MM.1S (cell line): ENCODE data around the gene DUS2.

ENCODE experiments used
- DNase-seq: peaks from one replicate; pipeline ENCODE4 v3.0.0-alpha.2; 2015
- H2AFZ ChIP-seq: fragments of 300-600 bp; sonication (generic); 2 replicates; pipeline ENCODE4 v1.6.0; 2016; ENCODE audit warnings: antibody characterized with exemption, low read length
- H3F3A ChIP-seq: fragments of 300-600 bp; sonication (generic); 2 replicates; pipeline ENCODE4 v1.6.1; 2016; ENCODE audit warnings: mild to moderate bottlenecking, antibody characterized with exemption, low read length, moderate library complexity, mixed read lengths; ENCODE audit not compliant: insufficient read depth
- H3K27ac ChIP-seq: fragments of 300-600 bp; sonication (generic); 2 replicates; pipeline ENCODE4 v1.5.1; 2016; ENCODE audit warnings: mild to moderate bottlenecking, low read length
- H3K27me3 ChIP-seq: fragments of 300-600 bp; sonication (generic); replicated peaks from 2 replicates; pipeline ENCODE4 v1.6.0; 2016; ENCODE audit warnings: low read length; ENCODE audit not compliant: insufficient read depth
- H3K36me3 ChIP-seq: fragments of 300-600 bp; sonication (generic); replicated peaks from 2 replicates; pipeline ENCODE4 v1.6.1; 2016; ENCODE audit warnings: mild to moderate bottlenecking, low read length, mixed read lengths; ENCODE audit not compliant: insufficient read depth
- H3K4me1 ChIP-seq: fragments of 300-600 bp; sonication (generic); 2 replicates; pipeline ENCODE4 v1.6.1; 2016; ENCODE audit warnings: low read length, mixed read lengths
- H3K4me2 ChIP-seq: fragments of 300-600 bp; sonication (generic); 2 replicates; pipeline ENCODE4 v1.6.0; 2016; ENCODE audit warnings: low read depth, low read length
- H3K4me3 ChIP-seq: fragments of 300-600 bp; sonication (generic); 2 replicates; pipeline ENCODE4 v1.5.1; 2016; ENCODE audit warnings: low read length, mixed read lengths
- H3K79me2 ChIP-seq: fragments of 300-600 bp; sonication (generic); 2 replicates; pipeline ENCODE4 v1.6.1; 2016; ENCODE audit warnings: mixed run types, low read length, mixed read lengths
- H3K9ac ChIP-seq: fragments of 300-600 bp; sonication (generic); 2 replicates; pipeline ENCODE4 v1.6.1; 2016; ENCODE audit warnings: low read length, mixed read lengths
- H3K9me2 ChIP-seq: fragments of 300-600 bp; sonication (generic); replicated peaks from 2 replicates; pipeline ENCODE4 v1.6.1; 2016; ENCODE audit warnings: mild to moderate bottlenecking, low read length, mixed read lengths; ENCODE audit not compliant: insufficient read depth
- H3K9me3 ChIP-seq: fragments of 300-600 bp; sonication (generic); replicated peaks from 2 replicates; pipeline ENCODE4 v1.6.1; 2016; ENCODE audit warnings: mild to moderate bottlenecking, low read length, mixed read lengths; ENCODE audit not compliant: insufficient read depth
- H4K20me1 ChIP-seq: fragments of 300-600 bp; sonication (generic); 2 replicates; pipeline ENCODE4 v1.6.1; 2016; ENCODE audit warnings: mild to moderate bottlenecking, low read length, moderate library complexity, mixed read lengths; ENCODE audit not compliant: insufficient read depth
- CTCF ChIP-seq: fragments of 300-600 bp; sonication (generic); IDR thresholded peaks from 2 replicates; pipeline ENCODE4 v1.5.1; 2016; ENCODE audit warnings: antibody characterized with exemption, low read length, mixed read lengths
- EZH2 ChIP-seq: fragments of 300-600 bp; sonication (generic); optimal IDR thresholded peaks from 2 replicates; pipeline ENCODE3; 2017; ENCODE audit warnings: low read depth, mild to moderate bottlenecking, antibody characterized with exemption, low read length, mixed read lengths
- EZH2phosphoT487 ChIP-seq: fragments of 300-600 bp; sonication (generic); IDR thresholded peaks from 2 replicates; pipeline ENCODE4 v1.6.1; 2018; ENCODE audit warnings: antibody characterized with exemption, low read length

Gene DUS2

GRCh38 chr16:68069511-68070248 is 46.6 kb downstream of the DUS2 start:
- TF ChIP-seq EZH2phosphoT487 (no peak), CTCF (no peak), EZH2 (no peak)
- no peak for DNase-seq
- no peak overlapping the region for H2AFZ ChIP-seq
- 0 out of 2 replicates have a peak, but pooled peaks cover 3% of the 10 kb centered on the region for H3K4me1 ChIP-seq
- H3F3A ChIP-seq, result no peaks in the 10 kb centered on the region
- no peak overlapping the region for H3K4me2 ChIP-seq
- H4K20me1 ChIP-seq, result no peaks in the 10 kb centered on the region
- no peaks in the 10 kb centered on the region for H3K9me3 ChIP-seq
- H3K79me2 ChIP-seq, result no peaks in the 10 kb centered on the region
- no peaks in the 10 kb centered on the region for H3K9me2 ChIP-seq
- no peak overlapping the region for H3K27ac ChIP-seq
- no peaks in the 10 kb centered on the region for H3K36me3 ChIP-seq
- H3K4me3 ChIP-seq, result no peak overlapping the region
- H3K27me3 ChIP-seq, result no peaks in the 10 kb centered on the region
- no peak overlapping the region for H3K9ac ChIP-seq

- H3K9me2 ChIP-seq, result no peaks in the 10 kb centered on the region
- H3K79me2 ChIP-seq, result no peaks in the 10 kb centered on the region
- H3K9ac ChIP-seq, result no peak overlapping the region
- H3F3A ChIP-seq, result no peaks in the 10 kb centered on the region
- H3K27ac ChIP-seq, result no peak overlapping the region
- no peaks in the 10 kb centered on the region for H3K9me3 ChIP-seq
- H3K4me2 ChIP-seq, result no peak overlapping the region
- 0 out of 2 replicates have a peak, but pooled peaks cover 3% of the 10 kb centered on the region for H3K4me1 ChIP-seq
- no peak overlapping the region for H3K4me3 ChIP-seq
- no peak overlapping the region for H2AFZ ChIP-seq
- H4K20me1 ChIP-seq, result no peaks in the 10 kb centered on the region
- DNase-seq, result no peak
- TF ChIP-seq CTCF (no peak), EZH2phosphoT487 (no peak), EZH2 (no peak)
- no peaks in the 10 kb centered on the region for H3K27me3 ChIP-seq
- H3K36me3 ChIP-seq, result no peaks in the 10 kb centered on the region
Measured at GRCh38 chr16:68070249-68070730, 47.2 kb downstream of the DUS2 start.

- Histone ChIP-seq H3K9me2 (no peaks in the 10 kb centered on the region), H4K20me1 (no peaks in the 10 kb centered on the region), H3K79me2 (no peaks in the 10 kb centered on the region), H3K4me2 (no peak overlapping the region), H3K9ac (no peak overlapping the region), H3K9me3 (no peaks in the 10 kb centered on the region), H2AFZ (no peak overlapping the region), H3K4me3 (no peak overlapping the region), H3K36me3 (no peaks in the 10 kb centered on the region), H3K4me1 (0 out of 2 replicates have a peak, but pooled peaks cover 3% of the 10 kb centered on the region), H3K27ac (no peak overlapping the region), H3F3A (no peaks in the 10 kb centered on the region), H3K27me3 (no peaks in the 10 kb centered on the region)
- no peak for DNase-seq
- no peak for TF ChIP-seq CTCF
- no peak for TF ChIP-seq EZH2phosphoT487
- no peak for TF ChIP-seq EZH2
Measured at GRCh38 chr16:68070806-68071517, 47.9 kb downstream of the DUS2 start.
